Heart left ventricle (tissue), 13 donors: Measurements from ENCODE around the gene DCUN1D4.

ENCODE experiments used
- POLR2A ChIP-seq, 2 donors: fragments of 450-650 bp; IDR thresholded peaks; one replicate each; pipeline ENCODE4 v1.6.1; 2017; ENCODE audit warnings: antibody characterized with exemption in 2 of 2, mild to moderate bottlenecking in 2 of 2, moderate library complexity in 2 of 2
- TF ChIP-seq, protein P1 (sequence below), 12 donors: fragments of 200-600 bp; sonication (generic) in 4 of 12; IDR thresholded peaks; one replicate each; pipeline versions ENCODE4 v1.5.0 to v1.8.0; 2018 to 2022; ENCODE audit warnings: antibody characterized with exemption in 12 of 12, mild to moderate bottlenecking in 5 of 12
- donor health status: ischemic (EF 13 %, LVEDD 7.1; RV severe dilation, severe dysfunction).
- donor health status: DM: no; HTN: yes; CAD: no.
- donor health status: DM: no; HTN: no; CAD: no.
- donor health status: ischemic (EF 25% LVEDD 6.9; RV normal size, moderate dysfunction).
- donor health status: ischemic (EF 25% LVEDD 5.7; RV mildly dilated, moderate dysfunction).
- donor health status: ischemic (EF 35%, LVEDD 5.7; RV mildly dilated, moderate dysfunction).
- donor health status: nonischemic (EF 11% LVEDD 7.7; RV severe dilation, severe dysfunction).
- donor health status: DM: yes; HTN: yes; CAD: no.
- donor health status: PGD.
- donor health status: ischemic (EF 29% LVEDD 5.4; RV normal size, mild dysfunction).
- donor health status: nonischemic (EF 23%, LVEDD 6.1; RV moderate dilation, normal function).

GRCh38 chr4:51853027-51853682 is 10.2 kb downstream of the DCUN1D4 start:
- TF ChIP-seq, protein P1, sequence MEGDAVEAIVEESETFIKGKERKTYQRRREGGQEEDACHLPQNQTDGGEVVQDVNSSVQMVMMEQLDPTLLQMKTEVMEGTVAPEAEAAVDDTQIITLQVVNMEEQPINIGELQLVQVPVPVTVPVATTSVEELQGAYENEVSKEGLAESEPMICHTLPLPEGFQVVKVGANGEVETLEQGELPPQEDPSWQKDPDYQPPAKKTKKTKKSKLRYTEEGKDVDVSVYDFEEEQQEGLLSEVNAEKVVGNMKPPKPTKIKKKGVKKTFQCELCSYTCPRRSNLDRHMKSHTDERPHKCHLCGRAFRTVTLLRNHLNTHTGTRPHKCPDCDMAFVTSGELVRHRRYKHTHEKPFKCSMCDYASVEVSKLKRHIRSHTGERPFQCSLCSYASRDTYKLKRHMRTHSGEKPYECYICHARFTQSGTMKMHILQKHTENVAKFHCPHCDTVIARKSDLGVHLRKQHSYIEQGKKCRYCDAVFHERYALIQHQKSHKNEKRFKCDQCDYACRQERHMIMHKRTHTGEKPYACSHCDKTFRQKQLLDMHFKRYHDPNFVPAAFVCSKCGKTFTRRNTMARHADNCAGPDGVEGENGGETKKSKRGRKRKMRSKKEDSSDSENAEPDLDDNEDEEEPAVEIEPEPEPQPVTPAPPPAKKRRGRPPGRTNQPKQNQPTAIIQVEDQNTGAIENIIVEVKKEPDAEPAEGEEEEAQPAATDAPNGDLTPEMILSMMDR (IDR thresholded peaks at IDR 0.05): no peak
- TF ChIP-seq POLR2A (IDR thresholded peaks at IDR 0.05): no peak
